ENCODE results near the gene SENP1. TPM values are rescaled to one million over a fixed set of nuclear protein-coding genes. Genes with fewer than 3 reads are reported as not detected.

Gene SENP1
- total RNA-seq, 1 experiment from 2014 or later, result 28.8 TPM

DNA sequence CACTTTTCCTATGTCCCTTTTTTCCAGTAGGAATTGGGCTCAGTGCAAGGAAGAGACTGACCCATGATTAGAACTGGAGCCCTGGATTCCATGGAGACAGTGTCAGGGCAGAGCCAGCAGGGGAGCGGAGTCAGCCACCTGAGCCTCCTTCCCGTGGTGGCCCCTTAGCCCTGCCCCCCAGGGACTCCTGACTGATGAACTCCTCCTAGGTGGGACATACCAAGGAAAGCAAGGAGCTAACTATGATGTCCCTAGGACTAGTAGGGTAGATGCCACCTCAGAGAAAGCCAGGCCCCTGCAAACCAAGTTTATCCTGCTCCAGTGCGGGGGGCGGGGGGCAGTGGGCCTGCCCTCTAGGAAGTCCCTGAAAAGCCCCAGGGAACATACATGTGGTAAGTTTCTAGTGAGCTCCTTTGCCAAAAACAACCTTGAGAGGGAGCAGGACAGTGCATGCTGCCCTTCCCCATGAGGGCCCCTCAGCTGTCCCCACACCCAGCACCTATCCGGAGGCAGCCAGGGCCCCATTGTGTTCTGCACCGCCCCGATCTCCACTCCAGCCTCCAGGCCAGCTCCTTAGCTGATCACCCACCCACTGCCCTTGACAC lies 95.4 kb downstream of the SENP1 start:
- H3K23me2 ChIP-seq (ENCODE audit: insufficient read length, low read depth, low read length, poor library complexity, severe bottlenecking), result no peaks in the 10 kb centered on the region
- Mint-ChIP-seq H3K9me3 (peaks cover 0 to under 1% of the 10 kb centered on the region in 2 experiments; a peak in 3 of 5 replicates), H3K4me1 (peaks cover 3 to 7% of the 10 kb centered on the region in 2 experiments), H3K36me3 (ENCODE audit: insufficient read depth in 1 of 3, low read depth in 3 of 3) (no peaks in the 10 kb centered on the region), H3K4me3 (no peak overlapping the region), H3K27ac (no peak overlapping the region), H3K27me3 (ENCODE audit: low read depth) (peaks cover 100% of the 10 kb centered on the region)
- H3K56ac ChIP-seq (ENCODE audit: insufficient read length, low read depth, low read length), result no peak overlapping the region
- no peak overlapping the region for H4K91ac ChIP-seq (ENCODE audit: insufficient read length, low read depth, low read length)
- H2BK5ac ChIP-seq (ENCODE audit: insufficient read length, low read length), result no peak overlapping the region
- no CpG with 5 or more reads among the region's 7 CpGs for WGBS (ENCODE audit: extremely low coverage, insufficient read length, low lambda C conversion rate)
- no peaks in the 10 kb centered on the region for H3K79me2 ChIP-seq (ENCODE audit: insufficient read depth, low read length)
- no peak overlapping the region for H2AK5ac ChIP-seq (ENCODE audit: insufficient read length, low read length)
- no peak overlapping the region for H3K27ac ChIP-seq (ENCODE audit: insufficient read length, low read depth, low read length)
- peaks cover 87% of the 10 kb centered on the region for H3K27me3 ChIP-seq (ENCODE audit: insufficient read depth, low read length)
- H3K4me1 ChIP-seq (ENCODE audit: insufficient read depth, low read length), result no peaks in the 10 kb centered on the region
- no peak overlapping the region for H2BK12ac ChIP-seq (ENCODE audit: insufficient read length, low read depth, low read length)
- H3K9ac ChIP-seq (ENCODE audit: extremely low read depth, insufficient read length, low read length), result no peak overlapping the region
- H3K14ac ChIP-seq (ENCODE audit: insufficient read depth, low read length), result no peak overlapping the region
- H3K23ac ChIP-seq (ENCODE audit: insufficient read length, low read depth, low read length), result no peak overlapping the region
- no peak overlapping the region for H4K5ac ChIP-seq (ENCODE audit: insufficient read length, low read depth, low read length)
- no peak overlapping the region for H2BK120ac ChIP-seq (ENCODE audit: low read depth, low read length, poor library complexity, severe bottlenecking)
- no peak overlapping the region for H2BK20ac ChIP-seq (ENCODE audit: low read depth, low read length, poor library complexity, severe bottlenecking)
- no peak overlapping the region for H4K8ac ChIP-seq (replicated peaks; ENCODE audit: insufficient read length, low read depth, low read length)
- H3K79me1 ChIP-seq (ENCODE audit: insufficient read depth, low read depth, low read length, poor library complexity, severe bottlenecking), result no peaks in the 10 kb centered on the region
- H3K4ac ChIP-seq (ENCODE audit: low read depth, low read length), result no peak overlapping the region
- no peak overlapping the region for H3K4me2 ChIP-seq (ENCODE audit: insufficient read depth, insufficient read length, low read length)
- H3K9me3 ChIP-seq (ENCODE audit: control insufficient read depth, low read depth, low read length), result no peaks in the 10 kb centered on the region
- H3T11ph ChIP-seq (ENCODE audit: low read length), result no peak overlapping the region
- TF ChIP-seq, protein P1, sequence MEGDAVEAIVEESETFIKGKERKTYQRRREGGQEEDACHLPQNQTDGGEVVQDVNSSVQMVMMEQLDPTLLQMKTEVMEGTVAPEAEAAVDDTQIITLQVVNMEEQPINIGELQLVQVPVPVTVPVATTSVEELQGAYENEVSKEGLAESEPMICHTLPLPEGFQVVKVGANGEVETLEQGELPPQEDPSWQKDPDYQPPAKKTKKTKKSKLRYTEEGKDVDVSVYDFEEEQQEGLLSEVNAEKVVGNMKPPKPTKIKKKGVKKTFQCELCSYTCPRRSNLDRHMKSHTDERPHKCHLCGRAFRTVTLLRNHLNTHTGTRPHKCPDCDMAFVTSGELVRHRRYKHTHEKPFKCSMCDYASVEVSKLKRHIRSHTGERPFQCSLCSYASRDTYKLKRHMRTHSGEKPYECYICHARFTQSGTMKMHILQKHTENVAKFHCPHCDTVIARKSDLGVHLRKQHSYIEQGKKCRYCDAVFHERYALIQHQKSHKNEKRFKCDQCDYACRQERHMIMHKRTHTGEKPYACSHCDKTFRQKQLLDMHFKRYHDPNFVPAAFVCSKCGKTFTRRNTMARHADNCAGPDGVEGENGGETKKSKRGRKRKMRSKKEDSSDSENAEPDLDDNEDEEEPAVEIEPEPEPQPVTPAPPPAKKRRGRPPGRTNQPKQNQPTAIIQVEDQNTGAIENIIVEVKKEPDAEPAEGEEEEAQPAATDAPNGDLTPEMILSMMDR (conservative IDR thresholded peaks at IDR 0.05), result no peak
- H2AFZ ChIP-seq (ENCODE audit: low read length), result no peak overlapping the region
- no peak overlapping the region for H2BK15ac ChIP-seq (ENCODE audit: low read depth, low read length)
- no peaks in the 10 kb centered on the region for H4K20me1 ChIP-seq (ENCODE audit: control insufficient read depth, insufficient read depth, insufficient read length)
- H3K18ac ChIP-seq (ENCODE audit: insufficient read length, low read depth, low read length), result no peak overlapping the region
- no peak for DNase-seq
